NCI-H446 treated with DMSO at 0.1 percent for 48 hours (cell line): ENCODE data around the gene MRM3.
"Not testable (repeated sequence)": the region's sequence is repeated elsewhere in the genome, so short reads cannot be mapped to it uniquely, and the experiment has no call there.

Source experiments
- DNase-seq: peaks from one replicate; lab custom pipeline; 2025; lab: John Stamatoyannopoulos, UW

Gene MRM3

DNA sequence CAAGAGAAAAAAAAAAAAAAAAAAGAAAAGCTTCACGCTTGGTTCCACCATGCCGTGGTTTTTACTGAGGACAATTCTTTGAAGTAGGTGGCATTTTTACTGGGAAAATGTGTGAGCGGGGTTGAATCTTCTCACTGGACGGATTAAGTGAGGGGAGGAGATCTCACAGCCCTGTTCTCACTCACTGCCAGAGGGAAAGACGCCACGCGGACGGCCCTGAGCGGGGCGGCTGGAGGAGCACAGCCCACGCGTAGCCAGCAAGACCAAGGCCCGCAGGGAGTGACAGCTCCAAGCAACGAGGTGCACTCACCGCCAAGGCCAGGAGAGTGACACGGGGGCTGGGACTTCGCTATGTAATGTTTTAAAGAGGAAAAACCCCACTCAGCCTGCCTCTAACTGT is 43.1 kb downstream of the MRM3 start:
- DNase-seq, result no peak

- no peak for DNase-seq
These were observed 44.6 kb downstream of the MRM3 start for GRCh38 chr17:826778-827177.

DNA sequence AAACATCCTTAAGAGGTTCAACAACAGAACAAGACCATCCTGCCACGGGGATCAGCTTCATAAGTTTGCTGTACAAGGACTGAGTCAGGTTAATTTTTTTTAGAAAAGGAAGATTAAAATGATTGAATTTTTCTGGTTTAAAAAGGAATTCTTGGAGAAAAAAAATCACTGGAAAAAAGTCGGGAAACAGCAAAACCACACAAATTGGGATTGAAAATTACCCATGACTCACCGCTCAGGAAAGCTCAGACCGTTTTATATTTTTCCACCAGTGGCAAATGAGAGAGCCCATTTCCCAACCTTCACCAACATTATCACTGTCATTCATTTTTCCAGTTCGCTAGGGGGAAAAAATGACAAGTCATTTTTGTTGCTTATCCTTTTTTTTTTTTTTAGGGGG is 46.6 kb downstream of the MRM3 start:
- no peak for DNase-seq

DNA sequence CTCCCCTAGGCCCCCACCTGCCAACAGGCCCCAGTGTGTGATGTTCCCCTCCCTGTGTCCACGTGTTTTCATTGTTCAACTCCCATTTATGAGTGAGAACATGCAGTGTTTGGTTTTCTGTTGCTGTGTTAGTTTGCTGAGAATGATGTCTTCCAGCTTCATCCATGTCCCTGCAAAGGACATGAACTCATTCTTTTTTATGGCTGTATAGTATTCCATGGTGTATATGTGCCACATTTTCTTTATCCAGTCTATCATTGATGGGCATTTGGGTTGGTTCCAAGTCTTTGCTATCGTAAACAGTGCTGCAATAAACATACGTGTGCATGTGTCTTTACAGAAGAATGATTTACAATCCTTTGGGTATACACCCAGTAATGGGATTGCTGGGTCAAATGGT is 47.5 kb downstream of the MRM3 start:
- not testable (repeated sequence) for DNase-seq

- no peak for DNase-seq
These were observed 48.2 kb downstream of the MRM3 start for GRCh38 chr17:830381-830780.

GRCh38 chr17:830950-831349 is 48.8 kb downstream of the MRM3 start:
- no peak for DNase-seq

GRCh38 chr17:834136-834535 is 52.0 kb downstream of the MRM3 start:
- DNase-seq, result no peak

DNA sequence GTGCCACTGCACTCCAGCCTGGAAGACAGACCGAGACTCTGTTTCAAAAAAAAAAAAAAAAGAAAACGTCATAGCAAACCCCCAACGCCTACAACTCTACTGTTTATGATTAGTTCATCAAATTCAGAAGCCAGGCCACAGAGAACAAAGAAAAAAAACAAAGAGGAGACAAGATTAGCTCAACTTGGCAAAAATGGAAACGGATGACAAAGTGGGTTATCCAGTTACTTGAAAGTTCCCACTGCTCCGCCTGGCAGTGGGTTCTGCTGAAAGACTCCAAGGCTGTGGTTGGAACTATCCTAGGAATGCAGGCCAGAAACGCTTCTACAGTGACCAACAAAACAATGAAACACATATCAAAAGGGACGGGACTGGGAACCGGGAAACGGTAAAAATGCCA is 53.1 kb downstream of the MRM3 start:
- DNase-seq, result no peak

- DNase-seq, result not testable (repeated sequence)
These were observed 53.6 kb downstream of the MRM3 start for GRCh38 chr17:835721-836120.

DNA sequence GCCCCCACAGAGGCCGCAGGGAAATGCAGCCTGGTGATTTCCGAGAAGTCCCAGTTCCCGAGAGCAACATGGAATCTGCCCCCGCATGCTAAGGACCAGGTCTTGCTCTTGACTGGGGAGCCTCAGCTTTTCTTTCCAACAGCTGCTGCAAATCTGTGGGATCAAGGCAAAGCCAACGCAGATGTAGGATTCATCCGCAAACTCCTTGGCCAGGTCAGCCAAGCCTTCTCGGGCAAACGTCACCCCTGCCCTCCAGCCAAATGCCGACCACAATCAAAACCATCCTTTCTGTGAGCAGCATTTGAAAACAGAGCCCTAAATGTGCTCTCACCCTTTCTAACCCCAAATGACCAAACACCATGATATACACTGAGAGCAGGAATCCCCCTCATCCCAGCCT is 54.0 kb downstream of the MRM3 start:
- no peak for DNase-seq

- DNase-seq, result no peak
These were observed 56.3 kb downstream of the MRM3 start for GRCh38 chr17:838486-838885.

DNA sequence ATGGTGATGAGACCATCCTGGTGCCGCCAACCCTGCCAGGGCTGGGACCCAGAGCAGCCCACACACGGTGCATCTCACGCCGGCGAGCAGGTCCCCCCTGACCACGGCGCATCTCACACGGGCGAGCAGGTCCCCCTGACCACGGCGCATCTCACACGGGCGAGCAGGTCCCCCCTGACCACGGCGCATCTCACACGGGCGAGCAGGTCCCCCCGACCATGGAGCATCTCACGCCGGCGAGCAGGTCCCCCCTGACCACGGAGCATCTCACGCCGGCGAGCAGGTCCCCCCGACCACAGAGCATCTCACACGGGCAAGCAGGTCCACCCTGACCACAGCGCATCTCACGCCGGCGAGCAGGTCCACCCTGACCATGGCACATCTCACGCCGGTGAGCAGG is 59.2 kb downstream of the MRM3 start:
- no peak for DNase-seq
